ENCODE measurements around the gene POLL.

POLL gene

DNA sequence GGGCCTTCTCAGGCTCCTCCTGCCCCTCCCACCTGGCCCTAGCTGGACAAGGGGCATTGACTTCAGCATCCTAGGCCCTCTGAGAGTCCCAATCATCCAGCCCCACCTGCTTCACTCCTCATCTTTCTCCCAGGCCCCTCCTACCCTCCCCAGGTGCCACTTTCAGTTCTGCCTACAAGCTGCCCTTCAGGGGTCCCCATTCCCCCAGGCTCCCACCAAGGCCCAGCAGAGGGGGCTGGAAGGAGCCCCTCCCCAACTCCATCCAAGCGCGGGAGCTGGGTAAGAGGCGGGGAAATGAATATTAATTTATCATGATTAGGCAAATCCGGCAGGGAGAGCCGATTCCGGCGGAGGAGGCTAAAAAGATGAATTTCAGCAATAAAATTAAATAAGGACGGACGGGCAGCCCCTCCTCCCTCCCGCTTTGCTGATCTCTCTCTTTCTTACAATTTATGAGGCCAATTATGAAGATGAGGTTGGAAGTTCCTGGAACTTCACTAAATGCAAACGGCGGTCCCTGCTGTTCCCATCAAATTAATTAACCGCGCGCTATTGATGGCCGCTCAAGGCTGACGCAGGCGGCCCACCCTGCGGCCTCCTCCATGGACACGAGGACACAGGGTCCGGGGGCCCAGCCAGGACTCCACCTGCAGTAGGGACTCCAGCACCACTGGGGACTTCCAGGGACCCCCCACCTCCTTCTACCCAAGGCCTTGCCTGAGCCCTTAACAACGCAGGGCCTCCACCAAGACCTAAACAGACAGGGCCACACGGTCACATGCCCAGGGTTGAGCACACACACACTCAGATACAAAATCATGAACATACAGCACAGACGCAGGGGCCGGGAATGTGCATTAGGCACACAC lies 13.9 kb downstream of the POLL start:
- DNase-seq, result no peak

- DNase-seq, result no peak
These were observed 15.3 kb downstream of the POLL start for GRCh38 chr10:101572785-101573184.

DNA sequence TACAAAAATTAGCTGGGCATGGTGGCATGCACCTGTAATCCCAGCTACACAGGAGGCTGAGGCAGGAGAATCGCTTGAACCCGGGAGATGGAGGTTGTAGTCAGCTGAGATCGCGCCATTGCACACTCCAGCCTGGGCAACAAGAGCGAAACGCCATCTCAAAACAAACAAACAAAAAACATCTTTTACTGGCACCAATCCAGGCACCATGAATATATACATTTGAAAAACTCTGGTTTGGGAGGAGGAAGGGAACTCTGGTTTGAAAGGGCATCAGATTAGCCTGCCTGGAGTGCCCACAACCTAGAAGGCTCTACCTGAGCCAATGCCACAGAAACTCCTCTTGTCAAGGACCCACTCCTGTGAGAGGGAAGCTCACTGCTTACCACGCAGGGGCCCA lies 15.9 kb downstream of the POLL start:
- no peak for DNase-seq

GRCh38 chr10:101571271-101571925 lies 16.7 kb downstream of the POLL start:
- DNase-seq, result no peak

GRCh38 chr10:101570428-101571270 lies 17.4 kb downstream of the POLL start:
- DNase-seq, result no peak

GRCh38 chr10:101569622-101570427 lies 18.2 kb downstream of the POLL start:
- peak; percentile 80 for DNase-seq

GRCh38 chr10:101569323-101569621 lies 18.8 kb downstream of the POLL start:
- no peak for DNase-seq

- DNase-seq, result no peak
These were observed 19.9 kb downstream of the POLL start for GRCh38 chr10:101568054-101568745.

DNA sequence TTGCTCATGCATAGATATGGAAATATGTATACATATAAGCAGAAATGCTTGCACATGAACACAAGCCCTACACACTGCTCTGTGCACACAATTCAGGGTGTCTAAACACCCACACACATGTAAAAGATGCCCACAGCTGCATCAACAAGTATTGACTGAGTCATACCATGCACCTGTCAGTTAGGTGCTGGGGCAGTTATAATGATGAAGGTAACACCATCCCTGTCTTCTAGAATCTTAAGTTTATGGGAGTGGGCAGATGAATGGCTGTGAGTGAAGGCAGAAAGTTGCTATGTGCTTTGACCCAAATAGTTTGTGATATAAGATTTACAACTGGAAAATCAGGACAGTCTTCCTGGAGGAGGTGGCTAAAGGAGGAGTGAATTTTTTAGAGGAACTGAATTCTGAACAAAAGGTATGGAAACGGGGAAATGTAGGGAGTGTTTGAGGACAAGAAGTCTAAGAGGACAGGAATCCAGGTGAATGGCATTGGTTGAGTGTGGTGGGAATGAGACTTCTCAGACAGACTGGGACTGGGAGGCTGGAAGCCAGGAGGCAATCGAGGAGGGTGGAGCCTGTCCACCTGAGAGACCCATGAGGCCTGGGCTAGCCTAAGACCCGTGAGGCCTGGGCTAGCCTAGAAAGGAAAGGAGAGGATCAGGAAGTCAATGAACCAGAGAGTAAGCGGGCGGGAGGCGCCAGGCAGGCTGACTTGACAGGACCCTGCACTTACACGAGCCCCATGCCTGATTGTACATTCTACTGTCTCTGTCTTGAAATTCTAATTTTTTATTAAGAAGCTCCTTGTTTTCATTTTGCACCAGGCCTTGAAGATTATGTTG lies 20.7 kb downstream of the POLL start:
- DNase-seq, result no peak

GRCh38 chr10:101566333-101567164 lies 21.5 kb downstream of the POLL start:
- DNase-seq, result no peak

DNA sequence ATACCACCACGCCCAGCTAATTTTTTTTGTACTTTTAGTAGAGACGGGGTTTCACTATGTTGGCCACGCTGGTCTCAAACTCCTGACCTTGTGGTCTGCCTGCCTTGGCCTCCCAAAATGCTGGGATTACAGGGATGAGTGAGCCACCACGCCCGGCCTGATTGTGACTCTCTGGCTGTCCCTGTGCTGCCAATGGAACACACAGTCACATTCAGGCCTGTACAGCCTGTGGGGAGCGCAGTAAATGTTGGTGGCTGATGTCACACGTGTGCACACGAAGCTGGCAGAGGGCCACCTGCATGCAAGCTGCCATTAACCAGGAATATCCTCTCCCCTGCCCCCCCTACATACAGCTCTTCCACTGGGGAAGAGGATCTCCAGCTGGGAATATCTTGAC lies 22.1 kb downstream of the POLL start:
- no peak for DNase-seq

DNA sequence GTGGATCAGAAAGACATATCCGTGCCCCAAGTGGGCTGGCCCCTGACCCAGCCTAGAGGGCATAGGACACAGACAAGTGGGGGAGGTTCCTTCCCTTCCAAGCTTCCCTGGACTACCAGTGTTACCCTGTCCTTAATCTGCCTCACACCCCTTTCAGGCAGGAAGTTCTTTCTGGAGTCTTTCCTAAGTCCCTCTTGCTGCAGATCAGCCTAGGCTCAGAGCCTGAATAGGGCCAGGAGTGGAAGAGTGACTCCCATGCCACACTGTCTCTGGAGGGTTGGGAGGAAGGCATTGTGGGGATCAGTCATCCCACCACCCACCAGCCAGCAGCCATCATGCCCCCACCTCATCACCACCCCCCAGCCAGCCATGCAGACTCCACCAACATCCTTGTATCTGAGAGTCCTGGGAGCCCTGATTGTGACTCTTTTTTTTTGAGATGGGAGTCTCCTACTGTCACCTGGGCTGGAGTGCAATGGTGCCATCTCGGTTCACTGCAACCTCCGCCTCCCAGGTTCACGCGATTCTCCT lies 22.6 kb downstream of the POLL start:
- DNase-seq, result no peak

DNA sequence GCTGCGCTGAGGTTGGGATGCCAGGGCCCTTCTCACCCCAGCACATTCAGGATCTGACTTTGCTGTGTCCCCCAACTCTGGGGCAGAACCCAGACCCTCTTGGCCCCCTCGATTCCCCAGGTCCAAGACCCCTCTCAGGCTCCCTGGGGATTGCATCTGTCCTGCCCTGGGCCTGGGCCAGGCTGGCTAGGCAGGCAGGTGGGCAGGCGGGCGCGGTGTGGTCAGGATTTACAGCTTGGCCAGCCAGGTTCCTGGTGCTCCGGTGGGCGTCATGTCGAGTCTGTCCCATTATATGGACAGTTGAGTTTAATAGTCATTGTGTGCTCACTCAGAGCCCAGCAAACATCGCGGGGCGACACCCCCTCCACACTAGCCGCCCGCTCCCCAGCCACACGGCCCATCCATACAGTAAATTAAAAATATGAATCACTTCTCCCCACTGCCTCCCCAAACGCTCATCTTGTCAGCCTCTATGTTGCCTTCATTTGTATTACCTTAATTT lies 23.5 kb downstream of the POLL start:
- DNase-seq, result no peak

DNA sequence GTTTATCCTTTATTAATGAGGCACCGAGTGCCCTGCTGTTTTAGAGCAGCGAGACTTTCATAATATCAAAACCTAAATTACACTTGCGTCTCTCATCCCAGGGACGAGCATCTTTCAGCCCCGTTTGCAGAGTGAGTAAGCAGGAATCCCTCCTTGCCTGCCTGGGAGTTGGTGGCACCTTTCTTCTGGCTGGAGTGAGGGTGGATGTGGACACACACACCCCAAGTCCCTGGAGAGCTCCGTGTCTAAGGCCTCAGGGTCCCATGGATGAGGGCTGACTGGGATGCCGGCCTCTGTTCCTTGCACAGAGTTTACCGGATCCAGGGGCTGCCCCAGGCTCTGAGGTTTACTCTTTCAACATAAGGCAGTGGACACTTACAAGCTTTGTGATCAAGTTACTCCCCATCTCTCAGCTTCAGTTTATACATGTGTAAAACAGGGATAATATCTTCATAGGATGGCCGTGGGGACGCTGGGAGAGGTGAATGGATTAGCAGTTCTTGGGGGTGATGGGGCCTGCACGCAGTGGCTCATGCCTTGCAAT lies 24.5 kb downstream of the POLL start:
- no peak for DNase-seq

DNA sequence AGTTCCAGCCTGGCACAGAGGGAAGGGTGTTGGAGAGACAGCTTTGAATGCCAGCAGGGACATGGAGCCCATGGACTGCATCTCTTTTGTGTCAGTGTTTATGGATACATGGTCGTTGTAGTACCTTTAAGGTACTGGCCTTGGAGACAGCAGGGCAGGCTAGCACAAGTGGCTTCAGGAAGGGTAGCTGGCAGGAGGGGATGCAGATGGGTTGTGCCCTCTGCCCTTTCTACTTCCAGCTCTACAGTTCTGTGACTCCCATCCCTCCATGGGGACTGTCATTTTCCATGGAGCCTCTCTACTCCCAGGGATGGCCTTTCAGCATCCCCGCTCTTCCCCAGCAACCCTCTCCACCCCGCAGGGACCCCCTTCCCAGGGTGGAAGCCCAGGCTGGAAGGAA lies 25.1 kb downstream of the POLL start:
- DNase-seq, result no peak

GRCh38 chr10:101562231-101562630 lies 25.8 kb downstream of the POLL start:
- DNase-seq, result no peak

- no peak for DNase-seq
These were observed 26.8 kb downstream of the POLL start for GRCh38 chr10:101561068-101561915.

DNA sequence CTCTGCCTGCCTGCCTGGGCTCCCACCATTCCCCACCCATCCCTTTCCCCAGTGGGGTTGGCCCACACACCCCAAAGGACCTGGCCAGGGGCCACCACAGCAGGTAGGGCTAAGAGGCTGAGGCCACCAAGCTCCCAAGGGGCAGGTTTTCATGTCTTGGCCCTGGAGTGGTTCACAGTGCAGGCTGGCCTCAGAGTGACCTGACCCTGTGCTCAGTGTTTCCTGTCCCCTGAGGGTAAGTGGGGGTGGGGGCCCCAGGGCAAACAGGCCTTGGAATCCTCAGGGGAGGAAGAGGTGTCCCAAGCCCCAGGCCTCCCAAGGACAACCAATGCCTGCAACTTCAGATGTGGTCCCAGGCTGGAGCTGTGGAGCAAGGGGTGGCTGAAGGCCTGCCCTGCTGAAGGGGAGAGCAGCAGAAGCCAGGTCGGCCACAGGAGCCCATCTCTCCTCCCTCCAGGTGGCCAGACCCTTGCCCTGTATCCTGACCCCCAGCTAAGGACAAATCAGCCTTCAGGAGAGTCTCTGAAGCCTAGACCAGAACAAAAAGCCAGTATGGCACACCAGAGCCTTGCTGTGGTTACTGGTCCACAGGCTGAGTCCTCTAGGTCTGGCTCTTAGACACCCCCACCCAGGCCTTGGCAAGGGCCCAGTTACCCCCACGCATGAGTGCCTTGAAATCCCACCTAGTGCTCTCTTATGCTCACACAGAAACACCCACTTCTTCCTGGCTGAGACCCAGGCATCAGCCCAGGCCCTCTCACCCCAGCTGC lies 27.6 kb downstream of the POLL start:
- DNase-seq, result no peak
